ENCODE results near the gene INPP5B. TPM values are rescaled to one million over a fixed set of nuclear protein-coding genes. Genes with fewer than 3 reads are reported as not detected.

INPP5B gene
- total RNA-seq, 1 experiment from 2014 or later = 13.0 TPM

DNA sequence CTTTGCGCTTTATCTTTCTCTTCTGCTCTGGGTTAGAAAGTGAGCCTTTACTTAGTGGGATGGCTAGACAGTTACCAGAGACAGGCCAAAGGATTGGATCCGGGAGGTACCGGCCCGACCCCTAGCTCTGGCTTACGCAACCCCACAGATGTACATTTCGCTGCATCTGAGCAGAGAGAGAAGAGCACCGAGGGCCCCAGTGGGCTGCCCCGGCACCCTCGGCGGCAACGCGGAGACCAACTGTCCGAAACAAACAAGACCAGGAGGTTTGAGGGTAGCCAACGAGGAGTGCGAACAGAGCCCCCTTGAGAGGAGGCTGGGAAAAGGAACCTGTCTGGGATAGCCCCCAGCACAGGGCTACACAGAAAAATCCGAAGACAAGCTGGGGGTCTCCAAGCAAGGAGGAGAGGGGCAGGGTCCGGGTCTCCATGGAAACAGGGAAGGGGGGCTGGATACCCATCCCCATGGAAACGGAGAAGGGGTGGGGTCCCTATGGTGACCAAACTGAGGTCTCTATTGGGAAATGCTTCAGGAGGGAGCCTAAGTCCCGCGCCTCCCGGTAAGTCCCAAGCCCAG lies 87.8 kb downstream of the INPP5B start:
- DNase-seq (ENCODE audit: low read depth) = no peak
- in situ Hi-C loops (cut with HindIII; ENCODE audit: low pct_unique_long_range_greater_than_20kb, low sequenced_read_pairs) = no loop called here

DNA sequence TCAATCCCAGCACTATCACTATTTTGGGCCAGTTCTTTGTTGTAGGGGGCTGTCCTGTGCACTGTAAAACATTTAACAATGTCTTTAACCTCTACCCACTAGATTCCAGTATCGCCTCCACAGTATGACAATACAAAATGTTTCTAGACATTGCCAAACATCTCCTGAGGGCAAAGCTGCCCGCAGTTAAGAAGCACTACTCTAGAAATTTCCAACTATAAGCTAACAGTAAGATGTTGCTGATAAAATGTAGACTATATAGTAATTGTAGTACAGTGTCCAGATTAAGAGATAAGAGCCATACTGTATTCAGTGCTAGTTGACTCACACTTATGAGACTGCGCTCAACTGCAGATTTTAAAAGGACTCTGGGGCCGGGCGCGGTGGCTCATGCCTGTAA lies 92.4 kb downstream of the INPP5B start:
- no peak for DNase-seq (ENCODE audit: low read depth)
- in situ Hi-C loops (cut with HindIII; ENCODE audit: low pct_unique_long_range_greater_than_20kb, low sequenced_read_pairs) = no loop called here

DNA sequence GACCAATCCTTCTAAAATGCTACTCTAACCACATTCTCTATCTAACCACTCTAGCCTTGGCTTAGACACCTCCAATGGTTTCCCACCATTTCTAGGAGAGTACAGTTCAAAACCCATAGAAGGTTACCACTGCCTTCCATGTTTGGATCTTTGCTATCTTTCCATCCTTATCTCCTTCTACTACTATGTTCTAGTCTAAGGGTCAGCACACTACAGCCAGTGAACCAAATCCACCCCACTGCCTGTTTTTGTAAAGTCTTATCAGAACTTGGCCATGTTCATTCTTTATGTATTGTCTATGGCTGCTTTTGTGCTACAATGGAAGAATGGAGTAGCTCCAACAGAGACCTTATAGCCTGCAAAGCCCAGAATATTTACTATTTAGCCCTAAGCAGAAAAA lies 93.7 kb downstream of the INPP5B start:
- in situ Hi-C loops (cut with HindIII; ENCODE audit: low pct_unique_long_range_greater_than_20kb, low sequenced_read_pairs) = no loop called here

DNA sequence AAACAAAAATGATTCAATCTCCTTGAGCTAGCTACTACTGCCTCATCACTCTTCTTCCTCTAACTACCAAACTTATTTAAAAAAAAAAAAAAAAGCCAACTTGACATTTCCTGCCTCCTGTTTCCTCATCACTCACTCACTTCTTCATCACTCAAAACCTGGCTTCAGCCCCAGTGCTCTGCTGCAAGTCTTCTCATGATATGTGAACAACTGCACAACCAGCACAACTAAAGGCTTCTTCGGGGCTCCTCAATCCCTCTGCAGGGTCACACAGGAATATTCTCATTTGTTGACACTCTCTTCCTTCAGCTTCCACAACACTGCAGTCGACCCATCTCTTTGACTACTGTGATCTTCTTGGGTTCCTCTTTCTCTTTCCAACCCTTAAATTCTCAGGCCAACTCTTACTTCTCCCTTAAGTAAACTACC lies 95.1 kb downstream of the INPP5B start:
- in situ Hi-C loops (cut with HindIII; ENCODE audit: low pct_unique_long_range_greater_than_20kb, low sequenced_read_pairs) = no loop called here
- no peak for DNase-seq (ENCODE audit: low read depth)

More for the DNA sequence above, 93.7 kb downstream of the INPP5B start:
- DNase-seq (ENCODE audit: low read depth) = no peak

DNA sequence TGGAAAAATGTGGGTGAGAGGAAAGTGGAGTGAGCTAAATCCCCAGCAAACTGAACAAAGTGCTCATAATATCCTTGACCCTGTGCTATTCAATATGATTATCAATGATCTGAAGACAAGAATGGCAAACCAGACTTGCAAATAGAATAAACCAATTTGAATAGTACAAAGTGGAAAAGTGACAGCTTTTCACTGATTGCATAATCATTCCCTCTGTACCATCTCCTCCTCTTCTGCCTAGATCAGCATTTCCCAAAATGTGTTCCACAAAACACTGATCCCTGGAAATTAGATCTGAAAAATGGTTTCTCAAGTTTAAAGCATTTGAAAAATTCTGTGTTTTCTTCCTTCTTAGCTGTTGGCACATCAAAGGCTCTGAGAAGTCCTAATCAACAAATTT lies 95.6 kb downstream of the INPP5B start:
- in situ Hi-C loops (cut with HindIII; ENCODE audit: low pct_unique_long_range_greater_than_20kb, low sequenced_read_pairs) = no loop called here
- no peak for DNase-seq (ENCODE audit: low read depth)

DNA sequence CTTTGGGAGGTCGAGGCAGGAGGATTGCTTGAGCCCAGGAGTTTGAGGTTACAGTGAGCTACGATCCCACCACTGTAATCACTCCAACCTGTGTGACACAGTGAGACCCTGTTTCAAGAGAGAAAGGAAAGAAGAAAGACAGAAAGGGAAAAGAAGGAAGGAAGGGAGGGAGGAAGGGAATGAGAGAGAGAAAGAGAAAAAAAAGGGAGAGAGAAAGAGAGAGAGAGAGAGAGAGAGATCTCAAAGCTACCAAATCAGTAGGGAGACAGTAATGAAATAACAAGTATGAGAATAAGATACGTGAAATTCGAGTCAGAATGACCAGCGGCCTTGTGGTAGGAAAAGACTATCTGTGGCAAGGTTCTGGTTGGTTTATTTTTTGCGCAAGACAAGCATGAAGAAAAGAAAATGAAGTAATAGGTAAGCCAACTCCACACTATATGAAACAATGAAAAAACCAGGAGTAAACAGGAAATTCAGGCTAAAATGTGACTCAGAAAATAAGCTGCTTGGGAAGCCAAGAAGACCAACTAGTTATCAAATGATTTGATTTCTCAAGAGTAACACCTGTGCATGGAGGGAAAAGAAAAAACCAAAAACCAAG lies 96.4 kb downstream of the INPP5B start:
- in situ Hi-C loops (cut with HindIII; ENCODE audit: low pct_unique_long_range_greater_than_20kb, low sequenced_read_pairs) = no loop called here
- no peak for DNase-seq (ENCODE audit: low read depth)

DNA sequence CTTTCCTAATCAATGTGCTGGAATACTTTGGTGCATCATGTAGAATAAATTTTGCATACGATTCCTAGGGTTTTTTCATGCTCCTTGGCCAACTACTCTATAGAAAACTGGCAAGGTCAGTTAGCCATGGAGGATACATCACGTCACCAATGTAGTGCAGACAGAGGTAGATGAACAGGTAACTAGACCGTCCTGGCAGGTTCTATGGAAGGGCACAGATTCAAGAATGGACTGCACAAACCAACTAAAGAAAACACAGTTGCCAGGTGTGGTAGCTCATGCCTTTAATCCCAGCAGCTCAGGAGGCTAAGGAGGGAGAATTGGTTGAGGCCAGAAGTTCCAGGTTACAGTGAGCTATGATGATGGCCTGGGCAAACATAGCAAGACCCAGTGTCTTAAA lies 97.4 kb downstream of the INPP5B start:
- no peak for DNase-seq (ENCODE audit: low read depth)
- in situ Hi-C loops (cut with HindIII; ENCODE audit: low pct_unique_long_range_greater_than_20kb, low sequenced_read_pairs) = no loop called here

DNA sequence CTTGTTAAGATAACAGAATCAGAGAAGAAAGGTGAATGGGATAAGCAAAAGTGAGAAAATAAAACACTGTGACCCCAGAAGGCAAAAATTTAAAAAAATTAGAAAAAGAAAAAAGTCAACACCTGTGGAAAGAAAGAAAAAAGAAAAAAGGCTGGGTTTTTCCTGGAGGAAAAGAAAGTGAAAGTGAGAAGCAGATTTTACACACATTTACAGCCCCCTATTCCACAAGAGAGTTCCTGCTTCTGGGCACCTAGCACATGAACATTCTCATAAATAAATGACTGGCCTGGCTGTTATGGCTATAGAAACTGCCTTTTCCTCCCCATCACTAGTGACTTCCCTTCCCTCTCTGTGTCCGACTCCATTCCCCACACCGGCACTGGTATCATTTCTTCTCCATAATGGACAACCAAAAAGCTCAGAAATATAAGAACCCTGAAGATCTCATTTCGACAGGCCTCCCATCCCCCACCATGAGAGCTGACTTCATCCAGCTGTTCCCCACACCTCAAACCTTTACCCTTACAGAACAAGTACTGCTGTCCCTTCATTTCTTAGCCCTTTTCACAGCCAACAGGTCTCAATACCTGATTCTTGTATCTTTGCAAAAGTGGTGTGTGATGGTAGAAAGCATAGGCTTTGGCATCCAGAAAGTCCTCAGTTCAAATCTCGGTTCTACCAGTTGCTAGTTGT lies 100.1 kb downstream of the INPP5B start:
- in situ Hi-C loops (cut with HindIII; ENCODE audit: low pct_unique_long_range_greater_than_20kb, low sequenced_read_pairs) = no loop called here
- no peak for DNase-seq (ENCODE audit: low read depth)

DNA sequence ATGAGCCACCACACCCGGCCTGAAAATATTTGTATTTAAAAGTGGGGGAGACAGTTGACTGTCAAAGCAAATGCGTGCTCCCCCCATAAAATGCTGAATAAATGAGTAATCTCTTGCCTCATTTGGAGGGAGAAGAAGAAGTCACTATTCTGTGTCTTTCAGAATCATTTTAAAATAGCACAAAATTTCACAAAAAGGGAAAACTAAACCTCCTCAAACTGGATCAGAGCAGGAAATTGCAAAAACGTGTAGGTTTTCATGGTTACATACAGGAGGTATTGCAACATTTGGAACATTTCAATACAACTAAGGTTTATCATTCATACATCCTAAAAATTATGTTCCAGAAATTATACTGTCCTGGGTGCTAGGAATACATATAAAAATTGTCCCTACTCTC lies 101.1 kb downstream of the INPP5B start:
- in situ Hi-C loops (cut with HindIII; ENCODE audit: low pct_unique_long_range_greater_than_20kb, low sequenced_read_pairs) = no loop called here
- no peak for DNase-seq (ENCODE audit: low read depth)

DNA sequence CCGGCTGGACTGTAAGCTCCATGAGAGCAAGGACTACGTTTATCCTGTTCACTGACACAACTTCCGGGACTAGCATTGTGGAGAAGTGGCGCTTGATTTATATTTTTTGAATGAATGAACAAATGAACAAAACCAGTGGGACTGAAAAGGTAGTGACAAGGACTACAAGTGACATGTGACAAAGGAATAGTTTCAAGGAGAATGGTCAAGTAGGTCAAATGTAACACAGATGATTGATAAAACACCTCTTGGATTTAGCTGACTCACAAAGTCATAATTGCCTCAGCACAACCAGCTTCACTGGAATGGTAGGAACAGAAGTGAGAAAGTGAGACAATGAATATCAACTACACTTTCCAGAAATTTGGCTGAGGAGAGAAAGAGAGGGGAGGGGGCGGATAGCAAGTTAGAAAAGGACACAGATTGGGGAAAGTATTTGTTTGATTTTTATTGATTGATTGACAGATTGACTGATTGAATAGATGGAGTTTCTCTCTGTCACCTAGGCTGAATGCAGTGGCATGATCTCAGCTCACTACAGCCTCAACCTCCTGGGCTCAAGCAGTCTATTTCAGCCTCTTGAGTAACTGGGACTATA lies 101.7 kb downstream of the INPP5B start:
- DNase-seq (ENCODE audit: low read depth) = peak; percentile 16
- in situ Hi-C loops (cut with HindIII; ENCODE audit: low pct_unique_long_range_greater_than_20kb, low sequenced_read_pairs) = no loop called here

DNA sequence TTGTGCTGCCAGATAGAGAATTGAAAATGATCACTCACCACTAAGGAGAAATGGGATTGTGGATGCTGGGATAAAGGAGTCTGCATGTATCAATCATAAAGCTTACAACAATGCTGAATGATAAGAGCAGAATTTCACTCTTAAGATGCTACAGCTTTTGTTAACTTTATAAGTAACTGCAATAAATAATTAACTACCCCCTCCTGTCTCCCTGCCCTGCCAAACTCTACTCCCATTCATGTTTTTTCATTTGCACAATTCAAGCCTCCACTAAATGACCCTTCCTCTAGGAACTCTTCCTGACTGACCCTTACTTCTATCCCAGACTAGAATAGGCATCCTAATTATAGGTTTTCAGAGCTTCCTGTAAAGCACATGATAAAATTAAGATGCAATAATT lies 102.3 kb downstream of the INPP5B start:
- in situ Hi-C loops (cut with HindIII; ENCODE audit: low pct_unique_long_range_greater_than_20kb, low sequenced_read_pairs) = no loop called here

DNA sequence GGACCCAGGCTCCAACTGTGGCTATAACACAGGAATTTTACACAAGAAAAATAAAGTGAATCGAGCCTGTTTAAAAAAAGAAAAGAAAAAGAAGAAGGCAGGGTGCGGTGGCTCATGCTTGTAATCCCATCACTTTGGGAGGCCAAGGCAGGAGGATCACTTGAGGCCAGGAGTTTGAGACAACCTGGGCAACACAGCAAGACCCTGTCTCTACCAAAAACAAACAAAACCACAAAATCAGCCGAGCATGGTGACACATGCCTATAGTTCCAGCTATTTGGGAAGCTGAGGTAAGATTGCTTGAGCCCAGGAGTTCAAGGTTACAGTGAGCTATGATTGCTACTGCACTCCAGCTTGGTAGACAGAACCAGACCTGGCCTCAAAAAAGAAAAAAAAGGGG lies 105.2 kb downstream of the INPP5B start:
- in situ Hi-C loops (cut with HindIII; ENCODE audit: low pct_unique_long_range_greater_than_20kb, low sequenced_read_pairs) = no loop called here

More for the DNA sequence above, 102.3 kb downstream of the INPP5B start:
- DNase-seq (ENCODE audit: low read depth) = no peak

DNA sequence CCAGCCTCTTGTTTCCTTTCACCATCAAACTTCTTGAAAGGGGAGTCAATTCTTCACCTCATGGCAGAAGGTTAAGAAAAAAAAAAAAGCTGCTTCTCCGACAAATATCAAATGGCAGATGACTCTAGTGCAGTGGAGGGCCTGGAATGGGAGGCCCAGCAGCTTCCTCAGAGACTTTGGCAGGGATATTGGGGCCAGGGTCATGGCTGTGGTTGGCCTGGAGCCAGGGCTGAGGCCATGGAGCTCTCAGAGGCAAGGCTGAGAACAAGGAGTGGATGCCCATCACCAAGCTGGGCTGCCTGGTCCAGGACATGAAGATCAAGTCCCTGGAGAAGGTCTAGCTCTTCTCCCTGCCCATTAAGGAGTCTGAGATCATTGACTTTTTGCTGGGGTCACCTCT lies 106.1 kb downstream of the INPP5B start:
- in situ Hi-C loops (cut with HindIII; ENCODE audit: low pct_unique_long_range_greater_than_20kb, low sequenced_read_pairs) = no loop called here
- no peak for DNase-seq (ENCODE audit: low read depth)

More for the DNA sequence above, 105.2 kb downstream of the INPP5B start:
- DNase-seq (ENCODE audit: low read depth) = no peak

DNA sequence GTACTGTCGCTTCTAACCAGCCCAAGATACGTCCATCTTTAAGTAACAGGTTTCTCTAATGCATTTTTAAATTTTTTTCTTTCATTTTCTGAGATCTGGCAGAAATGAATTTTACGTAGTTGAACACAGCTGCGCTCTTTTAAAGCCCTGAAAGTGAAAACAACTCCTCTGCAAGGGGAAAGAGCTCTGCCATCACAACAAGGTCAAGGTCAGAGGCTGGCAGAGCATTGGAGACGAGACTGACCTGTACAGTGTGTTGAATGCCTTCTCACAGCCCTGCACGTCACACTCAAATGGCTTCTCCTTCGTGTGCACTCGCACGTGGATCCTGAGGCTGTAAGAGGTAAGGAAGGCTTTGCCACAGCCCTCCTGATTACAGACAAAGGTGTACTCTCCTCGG lies 107.2 kb downstream of the INPP5B start:
- in situ Hi-C loops (cut with HindIII; ENCODE audit: low pct_unique_long_range_greater_than_20kb, low sequenced_read_pairs) = no loop called here
- no peak for DNase-seq (ENCODE audit: low read depth)

DNA sequence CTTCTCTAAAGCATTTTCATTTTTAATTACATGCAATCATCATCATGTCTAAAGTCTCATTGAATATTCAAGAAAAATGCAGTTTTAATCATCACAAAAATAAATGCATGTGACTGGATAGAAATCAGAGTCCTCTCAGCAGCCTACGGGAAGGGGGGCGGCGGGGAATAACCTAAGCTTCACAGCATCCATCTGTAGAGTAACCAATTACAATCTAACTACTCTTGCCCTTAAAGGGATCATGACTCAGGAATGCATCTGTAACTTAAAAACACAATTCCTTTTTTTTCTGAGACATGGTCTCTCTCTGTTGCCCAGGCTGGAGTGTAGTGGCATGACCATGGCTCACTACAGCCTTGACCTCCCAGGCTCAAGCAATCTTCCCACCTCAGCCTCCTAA lies 110.1 kb downstream of the INPP5B start:
- in situ Hi-C loops (cut with HindIII; ENCODE audit: low pct_unique_long_range_greater_than_20kb, low sequenced_read_pairs) = no loop called here
- DNase-seq (ENCODE audit: low read depth) = no peak

DNA sequence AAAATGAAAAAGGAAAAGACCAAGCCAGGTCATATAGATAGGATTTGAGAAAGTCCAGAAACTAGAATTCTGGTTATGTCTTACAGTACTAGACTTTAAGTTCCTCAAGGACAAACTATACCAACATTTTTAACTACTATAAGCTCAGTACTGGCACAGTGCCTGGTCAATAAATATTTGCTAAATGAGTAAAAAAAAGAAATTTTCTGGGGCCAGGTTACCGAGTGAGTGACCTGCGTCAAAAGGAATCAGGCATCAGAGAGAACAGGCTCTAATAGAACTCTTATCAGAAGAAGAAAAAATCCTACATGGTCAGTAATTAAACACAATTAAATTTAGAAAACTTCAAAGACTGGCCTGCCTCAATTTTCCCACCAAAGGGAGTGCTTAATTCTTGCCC lies 115.0 kb downstream of the INPP5B start:
- no peak for DNase-seq (ENCODE audit: low read depth)
- in situ Hi-C loops (cut with HindIII; ENCODE audit: low pct_unique_long_range_greater_than_20kb, low sequenced_read_pairs) = no loop called here

DNA sequence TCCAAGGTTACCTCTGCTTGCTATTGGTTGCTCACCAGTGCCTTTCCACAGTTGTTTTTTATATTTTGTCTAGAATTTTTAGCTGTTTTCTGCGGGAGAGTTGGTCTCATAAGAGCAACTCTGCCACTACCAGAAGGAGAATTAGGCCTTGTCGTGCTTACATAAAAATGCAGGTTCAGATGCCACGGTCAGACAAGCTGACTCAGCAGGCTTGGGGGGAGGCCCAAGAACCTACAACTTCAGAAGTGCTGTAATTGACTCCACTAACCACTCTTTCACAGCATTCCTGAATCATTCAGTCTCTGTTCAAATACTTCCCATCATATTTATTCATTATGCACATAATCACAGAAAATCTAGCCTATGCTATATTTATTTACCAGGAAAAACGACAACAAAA lies 115.7 kb downstream of the INPP5B start:
- DNase-seq (ENCODE audit: low read depth) = no peak
- in situ Hi-C loops (cut with HindIII; ENCODE audit: low pct_unique_long_range_greater_than_20kb, low sequenced_read_pairs) = no loop called here

DNA sequence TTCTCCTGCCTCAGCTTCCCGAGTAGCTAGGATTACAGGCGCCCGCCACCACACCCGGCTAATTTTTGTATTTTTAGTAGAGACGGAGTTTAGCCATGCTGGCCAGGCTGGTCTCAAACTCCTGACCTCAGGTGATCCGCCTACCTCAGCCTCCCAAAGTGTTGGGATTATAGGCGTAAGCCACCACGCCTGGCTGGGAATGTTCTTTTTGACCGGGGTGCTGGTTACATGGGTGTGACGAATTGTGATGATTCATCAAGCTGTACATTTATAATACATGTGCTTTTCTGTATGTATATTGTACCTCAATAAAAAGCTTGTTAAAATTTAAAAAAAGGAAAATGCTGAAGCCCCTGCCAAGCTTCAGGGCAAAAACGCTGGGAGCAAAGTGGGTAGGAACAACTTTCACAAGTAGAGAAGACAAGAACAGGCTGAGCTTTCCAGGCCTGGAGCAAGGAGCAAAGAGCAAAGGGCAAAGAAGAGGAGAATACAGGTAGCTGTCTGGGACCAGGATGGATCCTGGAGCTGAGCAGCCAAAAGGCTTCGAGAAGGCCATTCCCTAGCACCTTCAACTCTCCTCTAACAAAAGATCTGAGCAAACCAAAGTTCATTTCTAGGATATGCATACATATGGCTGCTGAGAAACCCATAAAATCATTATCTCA lies 118.3 kb downstream of the INPP5B start:
- in situ Hi-C loops (cut with HindIII; ENCODE audit: low pct_unique_long_range_greater_than_20kb, low sequenced_read_pairs) = no loop called here
- no peak for DNase-seq (ENCODE audit: low read depth)

DNA sequence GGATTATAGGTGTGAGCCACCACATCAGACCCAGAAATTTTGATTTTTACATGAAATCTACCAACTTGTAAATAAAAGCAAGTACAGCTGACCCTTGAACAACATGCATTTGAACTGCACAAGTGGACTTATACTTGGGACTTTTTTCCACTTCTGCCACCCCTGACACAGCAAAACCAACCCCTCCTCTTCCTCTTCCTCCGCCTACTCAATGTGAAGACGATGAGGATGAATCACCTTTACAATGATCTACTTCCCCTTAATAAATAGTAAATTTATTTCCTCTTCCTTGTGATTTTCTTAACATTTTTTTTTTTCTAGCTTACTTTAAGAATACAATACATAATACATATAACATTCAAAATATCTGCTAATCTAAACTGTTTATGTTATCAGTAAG lies 121.3 kb downstream of the INPP5B start:
- in situ Hi-C loops (cut with HindIII; ENCODE audit: low pct_unique_long_range_greater_than_20kb, low sequenced_read_pairs) = no loop called here
- DNase-seq (ENCODE audit: low read depth) = no peak
